ENCODE data around the gene RTN4RL1.

The RTN4RL1 gene

GRCh38 chr17:1916316-1916715 lies 108.8 kb downstream of the RTN4RL1 start:
- no peaks in the 10 kb centered on the region for H3K36me3 ChIP-seq (replicated peaks)
- in situ Hi-C loops (cut with MboI; ENCODE audit: low sequenced_read_pairs): no loop called here
- DNase-seq (ENCODE audit: low spot score in 2 of 2): no peak
- H3K4me1 ChIP-seq: no peaks in the 10 kb centered on the region
- H3K27me3 ChIP-seq (ENCODE audit: low read depth): no peaks in the 10 kb centered on the region
- H3K9me3 ChIP-seq: no peaks in the 10 kb centered on the region
- H3K4me3 ChIP-seq: no peak overlapping the region

- in situ Hi-C loops (cut with MboI; ENCODE audit: low sequenced_read_pairs): no loop called here
- H3K9me3 ChIP-seq: no peaks in the 10 kb centered on the region
- no peaks in the 10 kb centered on the region for H3K4me1 ChIP-seq
- H3K27me3 ChIP-seq (ENCODE audit: low read depth): no peaks in the 10 kb centered on the region
- DNase-seq (ENCODE audit: low spot score in 2 of 2): no peak
- no peak overlapping the region for H3K4me3 ChIP-seq
- no peaks in the 10 kb centered on the region for H3K36me3 ChIP-seq (replicated peaks)
Measured at GRCh38 chr17:1915889-1916288, 109.2 kb downstream of the RTN4RL1 start.

GRCh38 chr17:1914661-1915083 lies 110.5 kb downstream of the RTN4RL1 start:
- no peaks in the 10 kb centered on the region for H3K36me3 ChIP-seq (replicated peaks)
- H3K9me3 ChIP-seq: no peaks in the 10 kb centered on the region
- no peaks in the 10 kb centered on the region for H3K27me3 ChIP-seq (ENCODE audit: low read depth)
- H3K4me3 ChIP-seq: no peak overlapping the region
- DNase-seq (ENCODE audit: low spot score in 2 of 2): no peak
- no peaks in the 10 kb centered on the region for H3K4me1 ChIP-seq
- in situ Hi-C loops (cut with MboI; ENCODE audit: low sequenced_read_pairs): loop anchor here (5.0 kb wide), 1 partner anchor 113 kb away; the partner anchor contains the start of gene RTN4RL1

- no peak overlapping the region for H3K4me3 ChIP-seq
- H3K9me3 ChIP-seq: no peaks in the 10 kb centered on the region
- H3K27me3 ChIP-seq (ENCODE audit: low read depth): no peaks in the 10 kb centered on the region
- DNase-seq (ENCODE audit: low spot score in 2 of 2): no peak
- no peaks in the 10 kb centered on the region for H3K36me3 ChIP-seq (replicated peaks)
- peaks cover 6% of the 10 kb centered on the region for H3K4me1 ChIP-seq
- in situ Hi-C loops (cut with MboI; ENCODE audit: low sequenced_read_pairs): loop anchor here (5.0 kb wide), 1 partner anchor 114 kb away; the partner anchor contains the start of gene RTN4RL1
Measured at GRCh38 chr17:1913702-1914101, 111.4 kb downstream of the RTN4RL1 start.

GRCh38 chr17:1912146-1912545 lies 113.0 kb downstream of the RTN4RL1 start:
- H3K27me3 ChIP-seq (ENCODE audit: low read depth): no peaks in the 10 kb centered on the region
- in situ Hi-C loops (cut with MboI; ENCODE audit: low sequenced_read_pairs): loop anchor here (5.0 kb wide), 1 partner anchor 115 kb away; the partner anchor contains the start of gene RTN4RL1
- no peak overlapping the region for H3K4me3 ChIP-seq
- H3K9me3 ChIP-seq: no peaks in the 10 kb centered on the region
- no peaks in the 10 kb centered on the region for H3K36me3 ChIP-seq (replicated peaks)
- peaks cover 11% of the 10 kb centered on the region for H3K4me1 ChIP-seq
- no peak for DNase-seq (ENCODE audit: low spot score in 2 of 2)

GRCh38 chr17:1909985-1910384 lies 115.1 kb downstream of the RTN4RL1 start:
- no peak for DNase-seq (ENCODE audit: low spot score in 2 of 2)
- peaks cover 13% of the 10 kb centered on the region for H3K4me1 ChIP-seq
- H3K27me3 ChIP-seq (ENCODE audit: low read depth): no peaks in the 10 kb centered on the region
- in situ Hi-C loops (cut with MboI; ENCODE audit: low sequenced_read_pairs): loop anchor here (5.0 kb wide), 1 partner anchor 117 kb away; the partner anchor contains the start of gene RTN4RL1
- no peaks in the 10 kb centered on the region for H3K36me3 ChIP-seq (replicated peaks)
- H3K9me3 ChIP-seq: no peaks in the 10 kb centered on the region
- no peak overlapping the region for H3K4me3 ChIP-seq

GRCh38 chr17:1908699-1909309 lies 116.3 kb downstream of the RTN4RL1 start:
- Histone ChIP-seq H3K36me3 (replicated peaks) (no peaks in the 10 kb centered on the region), H3K4me3 (no peak overlapping the region), H3K27me3 (ENCODE audit: low read depth) (no peaks in the 10 kb centered on the region), H3K4me1 (peaks cover 13% of the 10 kb centered on the region), H3K9me3 (no peaks in the 10 kb centered on the region)
- DNase-seq (ENCODE audit: low spot score in 2 of 2): peak; percentile 82 to 86
- in situ Hi-C loops (cut with MboI; ENCODE audit: low sequenced_read_pairs): no loop called here

GRCh38 chr17:1907909-1908698 lies 117.0 kb downstream of the RTN4RL1 start:
- no peaks in the 10 kb centered on the region for H3K27me3 ChIP-seq (ENCODE audit: low read depth)
- H3K9me3 ChIP-seq: no peaks in the 10 kb centered on the region
- no peaks in the 10 kb centered on the region for H3K36me3 ChIP-seq (replicated peaks)
- no peak for DNase-seq (ENCODE audit: low spot score in 2 of 2)
- in situ Hi-C loops (cut with MboI; ENCODE audit: low sequenced_read_pairs): no loop called here
- H3K4me1 ChIP-seq: peaks cover 13% of the 10 kb centered on the region
- H3K4me3 ChIP-seq: no peak overlapping the region

GRCh38 chr17:1907216-1907631 lies 117.9 kb downstream of the RTN4RL1 start:
- in situ Hi-C loops (cut with MboI; ENCODE audit: low sequenced_read_pairs): no loop called here
- no peak overlapping the region for H3K4me3 ChIP-seq
- no peaks in the 10 kb centered on the region for H3K27me3 ChIP-seq (ENCODE audit: low read depth)
- H3K4me1 ChIP-seq: peaks cover 13% of the 10 kb centered on the region
- no peaks in the 10 kb centered on the region for H3K36me3 ChIP-seq (replicated peaks)
- H3K9me3 ChIP-seq: no peaks in the 10 kb centered on the region
- no peak for DNase-seq (ENCODE audit: low spot score in 2 of 2)

- in situ Hi-C loops (cut with MboI; ENCODE audit: low sequenced_read_pairs): no loop called here
Measured at GRCh38 chr17:1906662-1907101, 118.5 kb downstream of the RTN4RL1 start.

GRCh38 chr17:1905190-1905913 lies 119.8 kb downstream of the RTN4RL1 start:
- Histone ChIP-seq H3K9me3 (no peaks in the 10 kb centered on the region), H3K4me3 (no peak overlapping the region), H3K4me1 (peaks cover 13% of the 10 kb centered on the region), H3K36me3 (replicated peaks) (no peaks in the 10 kb centered on the region), H3K27me3 (ENCODE audit: low read depth) (no peaks in the 10 kb centered on the region)
- in situ Hi-C loops (cut with MboI; ENCODE audit: low sequenced_read_pairs): no loop called here
- DNase-seq (ENCODE audit: low spot score in 2 of 2): no peak

More at GRCh38 chr17:1906662-1907101, 118.5 kb downstream of the RTN4RL1 start:
- H3K27me3 ChIP-seq (ENCODE audit: low read depth): no peaks in the 10 kb centered on the region
- no peak overlapping the region for H3K4me3 ChIP-seq
- peaks cover 13% of the 10 kb centered on the region for H3K4me1 ChIP-seq
- peak; percentile 41 to 56 for DNase-seq (ENCODE audit: low spot score in 2 of 2)
- no peaks in the 10 kb centered on the region for H3K36me3 ChIP-seq (replicated peaks)
- H3K9me3 ChIP-seq: no peaks in the 10 kb centered on the region

- in situ Hi-C loops (cut with MboI; ENCODE audit: low sequenced_read_pairs): no loop called here
- Histone ChIP-seq H3K36me3 (replicated peaks) (no peaks in the 10 kb centered on the region), H3K27me3 (ENCODE audit: low read depth) (no peaks in the 10 kb centered on the region), H3K4me3 (no peak overlapping the region), H3K9me3 (no peaks in the 10 kb centered on the region), H3K4me1 (peaks cover 13% of the 10 kb centered on the region)
- no peak for DNase-seq (ENCODE audit: low spot score in 2 of 2)
Measured at GRCh38 chr17:1904273-1905182, 120.6 kb downstream of the RTN4RL1 start.

All from HAP-1 (cell line).